A549 (cell line): ENCODE results near the gene HNF4A.

Experiments used
- CEBPB ChIP-seq, 2 experiments: fragments of >200 bp in 1 of 2; sonication (Bioruptor Twin) in 1 of 2; formaldehyde crosslinking in 1 of 2; IDR thresholded peaks; 2 replicates each; pipeline ENCODE4 v1.6.1; 2012 to 2016
- EHMT2 ChIP-seq: fragments of 200-600 bp; sonication (generic); IDR thresholded peaks from 2 replicates; pipeline ENCODE4 v1.6.1; 2016; ENCODE audit warnings: antibody characterized with exemption, low read depth, mild to moderate bottlenecking, moderate library complexity
- KDM5A ChIP-seq: fragments of 200-600 bp; sonication (generic); IDR thresholded peaks from 2 replicates; pipeline ENCODE4 v1.6.1; 2016; ENCODE audit warnings: antibody characterized with exemption, mild to moderate bottlenecking
- MAFK ChIP-seq: fragments of 450-650 bp; IDR thresholded peaks from 2 replicates; pipeline ENCODE4 v1.6.1; 2014; ENCODE audit not compliant: partially characterized antibody
- RAD21 ChIP-seq, 2 experiments: fragments of >200 bp in 1 of 2; sonication (Bioruptor Twin) in 1 of 2; formaldehyde crosslinking in 1 of 2; IDR thresholded peaks in 1 of 2; conservative IDR thresholded peaks in 1 of 2; 2 replicates in 1 of 2; 3 replicates in 1 of 2; pipeline ENCODE4 v1.6.1; 2012 to 2018; ENCODE audit warnings: inconsistent platforms in 1 of 2
- ZFP36 ChIP-seq: fragments of 450-650 bp; IDR thresholded peaks from 2 replicates; pipeline ENCODE4 v1.6.1; 2014; ENCODE audit warnings: borderline replicate concordance; ENCODE audit not compliant: partially characterized antibody
- TF ChIP-seq, protein P1 (sequence below): fragments of >200 bp; sonication (Bioruptor Twin); formaldehyde crosslinking; IDR thresholded peaks from 3 replicates; pipeline ENCODE4 v1.5.1; 2016

DNA sequence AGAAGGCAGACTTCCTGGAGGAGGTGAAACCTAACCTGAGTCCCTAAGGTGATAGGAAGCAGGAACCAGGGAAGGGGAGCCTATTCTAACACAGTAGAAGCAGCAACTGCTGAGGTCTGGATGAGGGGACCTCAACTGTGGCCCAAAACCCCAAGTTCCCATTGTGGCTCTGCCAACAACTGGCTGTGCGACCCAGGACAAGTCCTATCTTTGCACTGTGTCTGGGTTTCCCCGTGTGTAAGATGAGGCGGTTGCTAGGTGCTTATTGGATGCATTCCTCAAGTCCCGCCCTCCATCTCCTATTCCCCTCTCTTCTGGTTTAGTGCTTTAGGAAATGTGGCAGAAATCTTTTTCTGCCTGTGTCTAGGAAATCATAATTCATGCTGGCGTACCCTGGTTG is 68.0 kb downstream of the HNF4A start:
- TF ChIP-seq ZFP36 (no peak), KDM5A (no peak), CEBPB (IDR thresholded peaks at IDR 0.05) (no peak), RAD21 (conservative IDR thresholded peaks at IDR 0.05 in 1 of 2, IDR thresholded peaks at IDR 0.05 in 1 of 2) (no peak), MAFK (no peak), EHMT2 (no peak)
- TF ChIP-seq, protein P1, sequence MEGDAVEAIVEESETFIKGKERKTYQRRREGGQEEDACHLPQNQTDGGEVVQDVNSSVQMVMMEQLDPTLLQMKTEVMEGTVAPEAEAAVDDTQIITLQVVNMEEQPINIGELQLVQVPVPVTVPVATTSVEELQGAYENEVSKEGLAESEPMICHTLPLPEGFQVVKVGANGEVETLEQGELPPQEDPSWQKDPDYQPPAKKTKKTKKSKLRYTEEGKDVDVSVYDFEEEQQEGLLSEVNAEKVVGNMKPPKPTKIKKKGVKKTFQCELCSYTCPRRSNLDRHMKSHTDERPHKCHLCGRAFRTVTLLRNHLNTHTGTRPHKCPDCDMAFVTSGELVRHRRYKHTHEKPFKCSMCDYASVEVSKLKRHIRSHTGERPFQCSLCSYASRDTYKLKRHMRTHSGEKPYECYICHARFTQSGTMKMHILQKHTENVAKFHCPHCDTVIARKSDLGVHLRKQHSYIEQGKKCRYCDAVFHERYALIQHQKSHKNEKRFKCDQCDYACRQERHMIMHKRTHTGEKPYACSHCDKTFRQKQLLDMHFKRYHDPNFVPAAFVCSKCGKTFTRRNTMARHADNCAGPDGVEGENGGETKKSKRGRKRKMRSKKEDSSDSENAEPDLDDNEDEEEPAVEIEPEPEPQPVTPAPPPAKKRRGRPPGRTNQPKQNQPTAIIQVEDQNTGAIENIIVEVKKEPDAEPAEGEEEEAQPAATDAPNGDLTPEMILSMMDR, result no peak
